Activated T-helper 1 cell treated with anti-CD3 and anti-CD28 coated beads, Interleukin-2, amount 50 U/mL, for 16 hours (primary cell): ENCODE results near the gene PRDM16.

Experiments
- DNase-seq, 2 donors: peaks; one replicate each; pipeline ENCODE4 v3.0.0-alpha.2; 2020; ENCODE audit warnings: low read depth in 1 of 2, low spot score in 1 of 2

Gene PRDM16

GRCh38 chr1:3219791-3220467, 150.9 kb downstream of the PRDM16 start:
- no peak for DNase-seq

GRCh38 chr1:3221112-3222041, 152.4 kb downstream of the PRDM16 start:
- DNase-seq: no peak

- no peak for DNase-seq
Measured at GRCh38 chr1:3222042-3222692, 153.2 kb downstream of the PRDM16 start.

GRCh38 chr1:3225661-3226060, 156.7 kb downstream of the PRDM16 start:
- no peak for DNase-seq

- no peak for DNase-seq
Measured at GRCh38 chr1:3226191-3226590, 157.2 kb downstream of the PRDM16 start.

GRCh38 chr1:3226701-3227350, 157.8 kb downstream of the PRDM16 start:
- no peak for DNase-seq

- no peak for DNase-seq
Measured at GRCh38 chr1:3227351-3227704, 158.3 kb downstream of the PRDM16 start.

- no peak for DNase-seq
Measured at GRCh38 chr1:3227893-3228292, 158.9 kb downstream of the PRDM16 start.

- DNase-seq: no peak
Measured at GRCh38 chr1:3229081-3229725, 160.2 kb downstream of the PRDM16 start.

- DNase-seq: no peak
Measured at GRCh38 chr1:3230553-3230952, 161.6 kb downstream of the PRDM16 start.

- DNase-seq: no peak
Measured at GRCh38 chr1:3231245-3231644, 162.2 kb downstream of the PRDM16 start.

GRCh38 chr1:3231826-3232225, 162.8 kb downstream of the PRDM16 start:
- DNase-seq: no peak

- no peak for DNase-seq
Measured at GRCh38 chr1:3233031-3233430, 164.0 kb downstream of the PRDM16 start.

GRCh38 chr1:3233551-3233950, 164.5 kb downstream of the PRDM16 start:
- no peak for DNase-seq

GRCh38 chr1:3234281-3234680, 165.3 kb downstream of the PRDM16 start:
- DNase-seq: no peak

- DNase-seq: no peak
Measured at GRCh38 chr1:3234956-3235355, 166.0 kb downstream of the PRDM16 start.

GRCh38 chr1:3235496-3235895, 166.5 kb downstream of the PRDM16 start:
- no peak for DNase-seq

GRCh38 chr1:3236361-3236760, 167.4 kb downstream of the PRDM16 start:
- DNase-seq: no peak

GRCh38 chr1:3236955-3237354, 168.0 kb downstream of the PRDM16 start:
- DNase-seq: no peak

- no peak for DNase-seq
Measured at GRCh38 chr1:3237570-3237969, 168.6 kb downstream of the PRDM16 start.
